HepG2 (cell line): ENCODE measurements around the gene RTN4RL2. TPM values are rescaled to one million over a fixed set of nuclear protein-coding genes. Genes with fewer than 3 reads are reported as not detected.

ENCODE experiments used
- CEBPB ChIP-seq: IDR thresholded peaks from 2 replicates; pipeline ENCODE4 v1.6.1; 2011; ENCODE audit warnings: low read depth, low read length, improper control_type of control experiment, borderline replicate concordance
- E2F2 ChIP-seq: sonication (generic); formaldehyde crosslinking; IDR thresholded peaks from 2 replicates; pipeline ENCODE4 v1.4.0; 2020; ENCODE audit warnings: missing genetic modification reagents, borderline replicate concordance
- ELF1 ChIP-seq: sonication (generic); formaldehyde crosslinking; IDR thresholded peaks from 2 replicates; pipeline ENCODE4 v1.4.0; 2020; ENCODE audit warnings: missing genetic modification reagents
- HMG20A ChIP-seq: IDR thresholded peaks from 2 replicates; pipeline ENCODE4 v1.6.1; 2016; ENCODE audit warnings: borderline replicate concordance
- HNF1B ChIP-seq: sonication (generic); formaldehyde crosslinking; IDR thresholded peaks from 2 replicates; pipeline ENCODE4 v1.5.1; 2020; ENCODE audit warnings: mild to moderate bottlenecking, moderate library complexity, missing genetic modification reagents
- KAT8 ChIP-seq: IDR thresholded peaks from 2 replicates; pipeline ENCODE4 v1.6.1; 2016; ENCODE audit warnings: missing genetic modification reagents, missing compliant biosample characterization
- KLF6 ChIP-seq: IDR thresholded peaks from 2 replicates; pipeline ENCODE4 v1.8.0; 2016; ENCODE audit warnings: missing biosample characterization, missing genetic modification reagents
- PHF21A ChIP-seq: sonication (generic); formaldehyde crosslinking; IDR thresholded peaks from 2 replicates; pipeline ENCODE4 v1.5.0; 2020; ENCODE audit warnings: mild to moderate bottlenecking, missing genetic modification reagents
- REPIN1 ChIP-seq: sonication (generic); formaldehyde crosslinking; IDR thresholded peaks from 2 replicates; pipeline ENCODE4 v1.8.0; 2022; ENCODE audit warnings: missing genetic modification reagents, low read depth, mild to moderate bottlenecking, borderline replicate concordance
- SMC3 ChIP-seq: IDR thresholded peaks from 2 replicates; pipeline ENCODE4 v1.6.1; 2011; ENCODE audit warnings: low read length, improper control_type of control experiment
- TRAFD1 ChIP-seq: sonication (generic); formaldehyde crosslinking; IDR thresholded peaks from 2 replicates; pipeline ENCODE4 v1.5.1; 2020; ENCODE audit warnings: missing genetic modification reagents, mild to moderate bottlenecking, borderline replicate concordance
- ZBTB25 ChIP-seq: IDR thresholded peaks from 2 replicates; pipeline ENCODE4 v1.6.1; 2018; ENCODE audit warnings: missing genetic modification reagents
- ZBTB33 ChIP-seq: sonication (generic); formaldehyde crosslinking; IDR thresholded peaks from 2 replicates; pipeline ENCODE4 v1.4.0; 2020; ENCODE audit warnings: missing genetic modification reagents
- ZBTB38 ChIP-seq: sonication (generic); formaldehyde crosslinking; IDR thresholded peaks from 2 replicates; pipeline ENCODE4 v1.5.1; 2020; ENCODE audit warnings: mild to moderate bottlenecking, missing genetic modification reagents
- ZFY ChIP-seq: sonication (generic); formaldehyde crosslinking; IDR thresholded peaks from 2 replicates; pipeline ENCODE4 v1.4.0; 2020; ENCODE audit warnings: missing genetic modification reagents
- ZNF350 ChIP-seq: sonication (generic); formaldehyde crosslinking; IDR thresholded peaks from 2 replicates; pipeline ENCODE4 v1.4.0; 2020; ENCODE audit warnings: mild to moderate bottlenecking, low read depth, missing genetic modification reagents, borderline replicate concordance
- ZNF614 ChIP-seq: IDR thresholded peaks from 2 replicates; pipeline ENCODE4 v1.6.1; 2018; ENCODE audit warnings: missing biosample characterization, missing genetic modification reagents, inconsistent platforms, borderline replicate concordance
- ZNF780A ChIP-seq: sonication (generic); formaldehyde crosslinking; IDR thresholded peaks from 2 replicates; pipeline ENCODE4 v1.8.0; 2022; ENCODE audit warnings: mild to moderate bottlenecking, missing genetic modification reagents, moderate library complexity
- ZNF883 ChIP-seq: sonication (generic); formaldehyde crosslinking; IDR thresholded peaks from 2 replicates; pipeline ENCODE4 v1.5.1; 2020; ENCODE audit warnings: mild to moderate bottlenecking, missing genetic modification reagents; ENCODE audit errors: not compliant biosample characterization
- ZSCAN9 ChIP-seq: IDR thresholded peaks from 2 replicates; pipeline ENCODE4 v1.6.1; 2016; ENCODE audit warnings: borderline replicate concordance
- polyA plus RNA-seq, 8 experiments: library from polyadenylated mRNA; depleted of rRNA in 3 of 8; stranded (reverse) in 7 of 8; unstranded in 1 of 8; fragments of >200 nt; fragmentation: Illumina TruSeq in 4 of 8; extraction: Trizol in 4 of 8; gene quantifications; 2 replicates each; pipeline versions ENCODE4 v1.2.1 to v1.2.3, GENCODE V29; 2011 to 2016; ENCODE audit warnings: low read depth in 4 of 8, missing spikeins in 1 of 8, mixed read lengths in 1 of 8; ENCODE audit not compliant: insufficient read depth in 1 of 8
- total RNA-seq, 5 experiments: library from RNA; depleted of rRNA; stranded (reverse); fragments of >200 nt; fragmentation: Illumina TruSeq; extraction: Trizol; gene quantifications; 2 replicates each; pipeline ENCODE4 v1.2.3, GENCODE V29; 2016; ENCODE audit warnings: low read depth in 1 of 5

RTN4RL2 gene
- total and polyA plus RNA-seq, 2 of the 13 experiments (the other 11 are each of a cell fraction or from before 2014, with no cell fraction given), result 1.3 to 4.3 TPM

- TF ChIP-seq E2F2 (CRISPR knock-in tag) (no peak), ZBTB25 (CRISPR knock-in tag) (peak; percentile 66), ZSCAN9 (CRISPR knock-in tag) (peak; percentile 71; the same call in 1 of the 2 replicates), ZFY (CRISPR knock-in tag) (peak; percentile 59), HMG20A (CRISPR knock-in tag) (no peak), ZNF780A (CRISPR knock-in tag) (0 out of 2 replicates have a peak, but pooled peaks have one; percentile 35), ELF1 (CRISPR knock-in tag) (0 out of 2 replicates have a peak, but pooled peaks have one; percentile 30), ZNF350 (CRISPR knock-in tag) (peak; percentile 80; the same call in 1 of the 2 replicates), TRAFD1 (CRISPR knock-in tag) (no peak), ZNF614 (CRISPR knock-in tag) (0 out of 2 replicates have a peak, but pooled peaks have one; percentile 51), HNF1B (CRISPR knock-in tag) (peak; percentile 69; the same call in 1 of the 2 replicates), ZBTB38 (peak; percentile 38; the same call in 1 of the 2 replicates), KAT8 (CRISPR knock-in tag) (peak; percentile 67; the same call in 1 of the 2 replicates), CEBPB (peak; percentile 95), ZNF883 (CRISPR knock-in tag) (peak; percentile 23), PHF21A (CRISPR knock-in tag) (peak; percentile 56; the same call in 1 of the 2 replicates), ZBTB33 (CRISPR knock-in tag) (peak; percentile 92), SMC3 (peak; percentile 85), REPIN1 (CRISPR knock-in tag) (0 out of 2 replicates have a peak, but pooled peaks have one; percentile 62), KLF6 (CRISPR knock-in tag) (peak; percentile 85; the same call in 1 of the 2 replicates)
Measured at GRCh38 chr11:57493507-57494503, 33.5 kb downstream of the RTN4RL2 start (continued).
